Tibial artery (tissue), 4 donors: ENCODE measurements around the gene SECTM1.

Experiments
- DNase-seq, 2 donors: peaks; one replicate each; pipeline ENCODE4 v3.0.0-alpha.2; 2019
- H3K27ac ChIP-seq, 2 donors: fragments of 200-600 bp; sonication (generic) in 1 of 2; 1 replicate in 1 of 2; 2 replicates in 1 of 2; pipeline ENCODE4 v1.5.1; 2018 to 2019; ENCODE audit warnings: mild to moderate bottlenecking in 1 of 2
- H3K27me3 ChIP-seq, 2 donors: fragments of 200-600 bp; sonication (generic) in 1 of 2; one replicate each; pipeline versions ENCODE4 v1.5.1 to v1.6.0; 2016 to 2019
- H3K36me3 ChIP-seq, 3 donors: fragments of 200-600 bp; sonication (generic) in 2 of 3; one replicate each; pipeline ENCODE4 v1.5.1; 2016 to 2019; ENCODE audit warnings: mild to moderate bottlenecking in 2 of 3
- H3K4me1 ChIP-seq, 4 donors: fragments of 200-600 bp; sonication (generic) in 2 of 4; 1 replicate in 3 of 4; 2 replicates in 1 of 4; pipeline ENCODE4 v1.5.1; 2016 to 2019
- H3K4me3 ChIP-seq, 2 donors: fragments of 200-600 bp; sonication (generic) in 1 of 2; 1 replicate in 1 of 2; 2 replicates in 1 of 2; pipeline ENCODE4 v1.5.1; 2018 to 2019; ENCODE audit warnings: mild to moderate bottlenecking in 2 of 2
- H3K9me3 ChIP-seq, 3 donors: fragments of 200-600 bp; sonication (generic) in 1 of 3; one replicate each; pipeline ENCODE4 v1.5.1; 2016 to 2019
- CTCF ChIP-seq, 2 experiments: fragments of 200-600 bp in 1 of 2; fragments of 450-650 bp in 1 of 2; IDR thresholded peaks; one replicate each; pipeline ENCODE4 v1.5.1; 2017 to 2019; ENCODE audit warnings: antibody characterized with exemption in 2 of 2, mild to moderate bottlenecking in 1 of 2, moderate library complexity in 1 of 2
- intact Hi-C: fragments of 100-400 bp; cut with DNase I; formaldehyde crosslinking; loops from one replicate; pipeline ENCODE4 v1.15.0; 2023; ENCODE audit warnings: low total_unique reads

The SECTM1 gene

GRCh38 chr17:82274134-82275020 lies 59.2 kb downstream of the SECTM1 start:
- Histone ChIP-seq H3K36me3 (peaks cover 0 to 40% (median 13%) of the 10 kb centered on the region in 3 donors), H3K27ac (peak overlapping the region; percentile 98 to 99), H3K4me1 (peaks cover 0 to 48% (median 36%) of the 10 kb centered on the region in 4 donors), H3K27me3 (no peaks in the 10 kb centered on the region), H3K4me3 (peak overlapping the region; percentile 97 to 99), H3K9me3 (no peaks in the 10 kb centered on the region)
- no peak for TF ChIP-seq CTCF (IDR thresholded peaks at IDR 0.05)
- intact Hi-C loops, result no loop called here
- DNase-seq, result no peak

GRCh38 chr17:82273327-82274133 lies 60.0 kb downstream of the SECTM1 start, which contains the start of gene CSNK1D:
CSNK1D (minus strand) TSS chr17:82273700; CDS start chr17:82273381, 319 bp downstream.
- Histone ChIP-seq H3K9me3 (no peaks in the 10 kb centered on the region), H3K27ac (peak within 1 kb of the TSS; percentile 98 to 99), H3K27me3 (no peaks in the 10 kb centered on the region), H3K4me1 (peaks cover 0 to 57% (median 40%) of the 10 kb centered on the region in 4 donors), H3K4me3 (peak within 1 kb of the TSS; percentile 97 to 99), H3K36me3 (peaks cover 0 to 42% (median 13%) of the 10 kb centered on the region in 3 donors)
- DNase-seq, result peak; percentile 89 to 95
- intact Hi-C loops, result no loop called here
- TF ChIP-seq CTCF (IDR thresholded peaks at IDR 0.05), result no peak

GRCh38 chr17:82272495-82273326 lies 60.9 kb downstream of the SECTM1 start:
- intact Hi-C loops, result no loop called here
- Histone ChIP-seq H3K4me1 (peaks cover 4 to 65% (median 48%) of the 10 kb centered on the region in 4 donors), H3K9me3 (no peaks in the 10 kb centered on the region), H3K27me3 (no peaks in the 10 kb centered on the region), H3K27ac (peak overlapping the region; percentile 98 to 99), H3K36me3 (peaks cover 0 to 37% (median 13%) of the 10 kb centered on the region in 3 donors), H3K4me3 (peak overlapping the region; percentile 97 to 99)
- DNase-seq, result peak; percentile 31 to 76
- no peak for TF ChIP-seq CTCF (IDR thresholded peaks at IDR 0.05)

- Histone ChIP-seq H3K36me3 (peaks cover 0 to 31% (median 14%) of the 10 kb centered on the region in 3 donors), H3K9me3 (no peaks in the 10 kb centered on the region), H3K4me3 (no peak overlapping the region), H3K4me1 (peaks cover 4 to 78% (median 61%) of the 10 kb centered on the region in 4 donors), H3K27ac (peak overlapping the region in 1 of 2 donors; percentile 99), H3K27me3 (no peaks in the 10 kb centered on the region)
- no peak for TF ChIP-seq CTCF (IDR thresholded peaks at IDR 0.05)
- intact Hi-C loops, result no loop called here
- no peak for DNase-seq
Measured at GRCh38 chr17:82271401-82271800, 62.2 kb downstream of the SECTM1 start.
